ENCODE measurements around the gene BIN1. TPM values are rescaled to one million over a fixed set of nuclear protein-coding genes. Genes with fewer than 3 reads are reported as not detected.

Gene BIN1
- polyA plus RNA-seq, 2 donors: 4.6 to 7.9 TPM

DNA sequence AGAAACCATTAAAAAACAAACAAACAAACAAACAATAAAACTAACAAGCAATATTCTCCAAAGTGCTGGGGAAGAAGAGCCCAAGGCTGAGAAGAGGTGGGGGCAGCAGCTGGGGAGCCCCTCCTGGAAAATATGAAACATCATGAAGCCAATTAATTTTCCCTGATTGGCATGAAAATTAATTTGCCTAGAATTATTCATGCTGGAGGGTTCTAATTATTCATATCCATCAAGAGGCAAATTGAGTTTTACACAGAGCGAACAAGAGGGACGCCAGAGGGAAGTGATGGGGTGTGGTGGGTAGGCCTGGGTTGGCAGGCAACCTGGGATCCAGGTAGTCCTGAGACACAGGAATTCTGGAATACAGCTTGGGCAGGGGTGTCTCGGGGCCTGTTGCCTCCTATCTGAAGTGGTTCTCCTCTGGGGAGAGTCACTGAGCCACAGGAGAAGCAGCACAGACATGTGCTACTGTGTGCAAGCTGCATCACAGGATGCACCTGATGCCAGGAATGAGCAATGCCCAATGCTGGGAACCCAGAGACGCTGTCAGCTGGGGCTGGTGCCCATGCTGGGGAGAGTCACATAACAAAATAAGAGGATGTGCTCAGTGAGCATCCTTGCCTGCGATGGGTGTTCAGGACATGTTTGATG lies 107.7 kb downstream of the BIN1 start:
- 80 to 88% methylated on average over 5 of the region's 5 CpGs for WGBS, 2 donors
- no peak overlapping the region for H3K4me3 ChIP-seq (ENCODE audit: low read depth in 1 of 2, low read length in 2 of 2)

DNA sequence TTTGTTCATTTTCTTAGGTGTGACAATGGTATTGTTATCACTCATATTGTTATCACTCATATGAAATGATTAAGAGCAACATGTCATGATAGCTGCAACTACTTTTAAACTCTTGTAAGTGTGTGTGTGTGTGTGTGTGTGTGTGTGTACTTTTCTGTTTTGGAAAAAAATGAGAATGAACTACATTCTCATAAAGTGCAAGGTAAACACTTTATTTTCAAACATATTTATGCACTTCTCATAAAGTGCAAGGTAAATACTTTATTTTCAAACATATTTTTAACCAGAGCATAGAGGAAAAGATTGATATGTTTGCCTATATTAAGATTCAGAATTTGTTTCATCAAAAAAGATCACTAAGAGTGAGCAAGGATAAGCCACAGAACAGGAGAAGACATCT lies 108.5 kb downstream of the BIN1 start:
- no peaks in the 10 kb centered on the region for H3K36me3 ChIP-seq (ENCODE audit: control insufficient read depth in 2 of 2, insufficient read depth in 2 of 2, low read length in 1 of 2)
- no peaks in the 10 kb centered on the region for H3K27me3 ChIP-seq (ENCODE audit: control insufficient read depth in 1 of 2, insufficient read depth in 2 of 2, low read length in 2 of 2)
- H3K27ac ChIP-seq (ENCODE audit: low read depth in 2 of 2, low read length in 1 of 2): no peak overlapping the region

More for the DNA sequence above, 107.7 kb downstream of the BIN1 start:
- H3K27ac ChIP-seq (ENCODE audit: low read depth in 2 of 2, low read length in 1 of 2): no peak overlapping the region
- no peaks in the 10 kb centered on the region for H3K27me3 ChIP-seq (ENCODE audit: control insufficient read depth in 1 of 2, insufficient read depth in 2 of 2, low read length in 2 of 2)
- H3K9me3 ChIP-seq (ENCODE audit: control insufficient read depth in 2 of 2, insufficient read depth in 1 of 2, low read depth in 1 of 2, low read length in 1 of 2): no peaks in the 10 kb centered on the region
- no peaks in the 10 kb centered on the region for H3K4me1 ChIP-seq (ENCODE audit: control insufficient read depth in 2 of 2, insufficient read depth in 2 of 2, low read length in 1 of 2)
- H3K36me3 ChIP-seq (ENCODE audit: control insufficient read depth in 2 of 2, insufficient read depth in 2 of 2, low read length in 1 of 2): no peaks in the 10 kb centered on the region

More for the DNA sequence above, 108.5 kb downstream of the BIN1 start:
- no peak overlapping the region for H3K4me3 ChIP-seq (ENCODE audit: low read depth in 1 of 2, low read length in 2 of 2)
- no peaks in the 10 kb centered on the region for H3K9me3 ChIP-seq (ENCODE audit: control insufficient read depth in 2 of 2, insufficient read depth in 1 of 2, low read depth in 1 of 2, low read length in 1 of 2)
- no peaks in the 10 kb centered on the region for H3K4me1 ChIP-seq (ENCODE audit: control insufficient read depth in 2 of 2, insufficient read depth in 2 of 2, low read length in 1 of 2)

Other genes starting within 250 kb of the BIN1 start
- gene TEX51, start 208.3 kb downstream of the BIN1 start, polyA plus RNA-seq: not detected
- 1 to 10 TPM in 1 of 2 donors, under 1 TPM in 1; 0.80 to 1.4 TPM for gene CYP27C1, start 113.1 kb upstream of the BIN1 start, polyA plus RNA-seq
- gene ERCC3, start 187.0 kb upstream of the BIN1 start, polyA plus RNA-seq: 10 to 100 TPM; 13.2 to 21.6 TPM